Measurements from ENCODE around the gene MACROD1. TPM values are rescaled to one million over a fixed set of nuclear protein-coding genes. Genes with fewer than 3 reads are reported as not detected.

Gene MACROD1
- total and polyA plus RNA-seq, 9 of the 15 experiments (the other 6 are each of a cell fraction or from before 2014, with no cell fraction given) = 1.1 to 60.0 (median 26.4) TPM

DNA sequence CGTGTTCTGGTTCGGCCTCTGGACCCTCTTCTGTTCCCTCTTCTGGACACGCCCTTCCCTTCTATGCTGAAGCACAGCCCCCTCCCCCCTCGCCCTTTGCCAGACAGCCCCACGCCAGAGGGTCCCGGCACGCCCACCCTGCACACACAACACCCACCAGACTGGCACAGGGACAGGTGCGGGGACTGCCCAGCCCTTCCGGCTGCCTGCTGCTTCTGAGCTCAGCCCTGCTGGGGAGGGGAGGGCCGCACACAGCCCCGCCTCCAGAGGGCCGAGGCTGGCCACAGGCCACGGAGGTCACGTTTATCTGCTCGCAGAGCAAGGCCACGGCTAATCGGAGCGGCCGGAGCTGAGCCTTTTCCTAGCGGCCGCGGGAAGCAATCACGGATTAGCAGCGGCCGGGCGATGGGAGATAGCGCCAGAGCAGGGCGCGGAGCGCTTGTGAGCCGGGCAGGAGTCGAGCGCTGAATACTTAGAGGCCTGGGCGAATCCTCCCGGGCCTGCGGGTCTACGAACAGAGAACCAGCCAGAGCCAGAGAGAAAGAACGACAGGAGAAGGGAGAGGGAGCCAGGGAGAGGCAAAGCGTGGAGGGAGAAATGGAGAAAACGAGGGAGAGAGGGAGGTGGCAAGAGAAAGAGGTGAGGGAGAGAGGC, 158.2 kb downstream of the MACROD1 start (continued):
- TF ChIP-seq ARID1B (IDR thresholded peaks at IDR 0.05) (peak; percentile 96), ZNF57 (CRISPR knock-in tag; IDR thresholded peaks at IDR 0.05) (no peak), FOSL1 (tag; conservative IDR thresholded peaks at IDR 0.05) (no peak), RBM34 (IDR thresholded peaks at IDR 0.05; ENCODE audit: borderline replicate concordance, insufficient read depth, low read length) (no peak), KLF1 (tag; IDR thresholded peaks at IDR 0.05) (no peak), ZNF197 (CRISPR knock-in tag; IDR thresholded peaks at IDR 0.05; ENCODE audit: low read depth) (0 out of 2 replicates have a peak, but pooled peaks have one; percentile 34), KDM5B (IDR thresholded peaks at IDR 0.05; ENCODE audit: insufficient replicate concordance, low read depth, low read length) (no peak), SMARCB1 (IDR thresholded peaks at IDR 0.05; ENCODE audit: insufficient read length, low read depth) (no peak), ZSCAN32 (CRISPR knock-in tag; IDR thresholded peaks at IDR 0.05) (no peak), CBX5 (IDR thresholded peaks at IDR 0.05; ENCODE audit: borderline replicate concordance, low read depth) (no peak), KLF6 (CRISPR knock-in tag; IDR thresholded peaks at IDR 0.05; ENCODE audit: borderline replicate concordance) (no peak), POLR2A (conservative IDR thresholded peaks at IDR 0.05) (no peak), STAG1 (CRISPR knock-in tag; IDR thresholded peaks at IDR 0.05; ENCODE audit: borderline replicate concordance) (no peak), ELF4 (CRISPR knock-in tag; IDR thresholded peaks at IDR 0.05) (no peak)
- TF ChIP-seq, protein P1, sequence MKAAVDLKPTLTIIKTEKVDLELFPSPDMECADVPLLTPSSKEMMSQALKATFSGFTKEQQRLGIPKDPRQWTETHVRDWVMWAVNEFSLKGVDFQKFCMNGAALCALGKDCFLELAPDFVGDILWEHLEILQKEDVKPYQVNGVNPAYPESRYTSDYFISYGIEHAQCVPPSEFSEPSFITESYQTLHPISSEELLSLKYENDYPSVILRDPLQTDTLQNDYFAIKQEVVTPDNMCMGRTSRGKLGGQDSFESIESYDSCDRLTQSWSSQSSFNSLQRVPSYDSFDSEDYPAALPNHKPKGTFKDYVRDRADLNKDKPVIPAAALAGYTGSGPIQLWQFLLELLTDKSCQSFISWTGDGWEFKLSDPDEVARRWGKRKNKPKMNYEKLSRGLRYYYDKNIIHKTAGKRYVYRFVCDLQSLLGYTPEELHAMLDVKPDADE (conservative IDR thresholded peaks at IDR 0.05; ENCODE audit: control insufficient read depth, low read depth, low read length) = peak; percentile 84
- TF ChIP-seq, protein P2, sequence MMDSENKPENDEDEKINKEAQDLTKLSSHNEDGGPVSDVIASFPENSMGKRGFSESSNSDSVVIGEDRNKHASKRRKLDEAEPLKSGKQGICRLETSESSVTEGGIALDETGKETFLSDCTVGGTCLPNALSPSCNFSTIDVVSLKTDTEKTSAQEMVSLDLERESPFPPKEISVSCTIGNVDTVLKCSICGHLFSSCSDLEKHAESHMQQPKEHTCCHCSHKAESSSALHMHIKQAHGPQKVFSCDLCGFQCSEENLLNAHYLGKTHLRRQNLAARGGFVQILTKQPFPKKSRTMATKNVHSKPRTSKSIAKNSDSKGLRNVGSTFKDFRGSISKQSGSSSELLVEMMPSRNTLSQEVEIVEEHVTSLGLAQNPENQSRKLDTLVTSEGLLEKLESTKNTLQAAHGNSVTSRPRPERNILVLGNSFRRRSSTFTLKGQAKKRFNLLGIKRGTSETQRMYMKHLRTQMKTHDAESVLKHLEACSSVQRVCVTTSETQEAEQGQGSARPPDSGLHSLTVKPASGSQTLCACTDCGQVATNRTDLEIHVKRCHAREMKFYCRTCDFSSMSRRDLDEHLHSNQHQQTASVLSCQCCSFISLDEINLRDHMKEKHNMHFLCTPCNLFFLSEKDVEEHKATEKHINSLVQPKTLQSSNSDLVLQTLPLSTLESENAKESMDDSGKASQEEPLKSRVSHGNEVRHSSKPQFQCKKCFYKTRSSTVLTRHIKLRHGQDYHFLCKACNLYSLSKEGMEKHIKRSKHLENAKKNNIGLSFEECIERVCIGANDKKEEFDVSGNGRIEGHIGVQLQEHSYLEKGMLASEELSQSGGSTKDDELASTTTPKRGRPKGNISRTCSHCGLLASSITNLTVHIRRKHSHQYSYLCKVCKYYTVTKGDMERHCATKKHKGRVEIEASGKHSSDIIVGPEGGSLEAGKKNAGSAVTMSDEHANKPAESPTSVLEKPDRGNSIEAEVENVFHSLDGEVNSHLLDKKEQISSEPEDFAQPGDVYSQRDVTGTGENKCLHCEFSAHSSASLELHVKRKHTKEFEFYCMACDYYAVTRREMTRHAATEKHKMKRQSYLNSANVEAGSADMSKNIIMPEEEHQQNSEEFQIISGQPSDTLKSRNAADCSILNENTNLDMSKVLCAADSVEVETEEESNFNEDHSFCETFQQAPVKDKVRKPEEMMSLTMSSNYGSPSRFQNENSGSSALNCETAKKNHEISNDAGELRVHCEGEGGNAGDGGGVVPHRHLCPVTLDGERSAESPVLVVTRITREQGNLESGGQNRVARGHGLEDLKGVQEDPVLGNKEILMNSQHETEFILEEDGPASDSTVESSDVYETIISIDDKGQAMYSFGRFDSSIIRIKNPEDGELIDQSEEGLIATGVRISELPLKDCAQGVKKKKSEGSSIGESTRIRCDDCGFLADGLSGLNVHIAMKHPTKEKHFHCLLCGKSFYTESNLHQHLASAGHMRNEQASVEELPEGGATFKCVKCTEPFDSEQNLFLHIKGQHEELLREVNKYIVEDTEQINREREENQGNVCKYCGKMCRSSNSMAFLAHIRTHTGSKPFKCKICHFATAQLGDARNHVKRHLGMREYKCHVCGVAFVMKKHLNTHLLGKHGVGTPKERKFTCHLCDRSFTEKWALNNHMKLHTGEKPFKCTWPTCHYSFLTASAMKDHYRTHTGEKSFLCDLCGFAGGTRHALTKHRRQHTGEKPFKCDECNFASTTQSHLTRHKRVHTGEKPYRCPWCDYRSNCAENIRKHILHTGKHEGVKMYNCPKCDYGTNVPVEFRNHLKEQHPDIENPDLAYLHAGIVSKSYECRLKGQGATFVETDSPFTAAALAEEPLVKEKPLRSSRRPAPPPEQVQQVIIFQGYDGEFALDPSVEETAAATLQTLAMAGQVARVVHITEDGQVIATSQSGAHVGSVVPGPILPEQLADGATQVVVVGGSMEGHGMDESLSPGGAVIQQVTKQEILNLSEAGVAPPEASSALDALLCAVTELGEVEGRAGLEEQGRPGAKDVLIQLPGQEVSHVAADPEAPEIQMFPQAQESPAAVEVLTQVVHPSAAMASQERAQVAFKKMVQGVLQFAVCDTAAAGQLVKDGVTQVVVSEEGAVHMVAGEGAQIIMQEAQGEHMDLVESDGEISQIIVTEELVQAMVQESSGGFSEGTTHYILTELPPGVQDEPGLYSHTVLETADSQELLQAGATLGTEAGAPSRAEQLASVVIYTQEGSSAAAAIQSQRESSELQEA (IDR thresholded peaks at IDR 0.05; ENCODE audit: low read depth) = no peak
- TF ChIP-seq, protein P3, sequence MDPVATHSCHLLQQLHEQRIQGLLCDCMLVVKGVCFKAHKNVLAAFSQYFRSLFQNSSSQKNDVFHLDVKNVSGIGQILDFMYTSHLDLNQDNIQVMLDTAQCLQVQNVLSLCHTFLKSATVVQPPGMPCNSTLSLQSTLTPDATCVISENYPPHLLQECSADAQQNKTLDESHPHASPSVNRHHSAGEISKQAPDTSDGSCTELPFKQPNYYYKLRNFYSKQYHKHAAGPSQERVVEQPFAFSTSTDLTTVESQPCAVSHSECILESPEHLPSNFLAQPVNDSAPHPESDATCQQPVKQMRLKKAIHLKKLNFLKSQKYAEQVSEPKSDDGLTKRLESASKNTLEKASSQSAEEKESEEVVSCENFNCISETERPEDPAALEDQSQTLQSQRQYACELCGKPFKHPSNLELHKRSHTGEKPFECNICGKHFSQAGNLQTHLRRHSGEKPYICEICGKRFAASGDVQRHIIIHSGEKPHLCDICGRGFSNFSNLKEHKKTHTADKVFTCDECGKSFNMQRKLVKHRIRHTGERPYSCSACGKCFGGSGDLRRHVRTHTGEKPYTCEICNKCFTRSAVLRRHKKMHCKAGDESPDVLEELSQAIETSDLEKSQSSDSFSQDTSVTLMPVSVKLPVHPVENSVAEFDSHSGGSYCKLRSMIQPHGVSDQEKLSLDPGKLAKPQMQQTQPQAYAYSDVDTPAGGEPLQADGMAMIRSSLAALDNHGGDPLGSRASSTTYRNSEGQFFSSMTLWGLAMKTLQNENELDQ (CRISPR knock-in tag; IDR thresholded peaks at IDR 0.05; ENCODE audit: borderline replicate concordance) = no peak
